Breast epithelium (tissue), 4 donors: ENCODE data around the gene NUP205. TPM values are rescaled to one million over a fixed set of nuclear protein-coding genes. Genes with fewer than 3 reads are reported as not detected.

Source experiments
- DNase-seq, 2 donors: peaks; one replicate each; pipeline ENCODE4 v3.0.0-alpha.2; 2019; ENCODE audit warnings: low spot score in 2 of 2
- H3K27ac ChIP-seq, 2 donors: fragments of 200-600 bp; sonication (generic) in 1 of 2; one replicate each; pipeline ENCODE4 v1.5.1; 2016 to 2019; ENCODE audit warnings: mild to moderate bottlenecking in 1 of 2
- H3K27me3 ChIP-seq, 2 donors: fragments of 200-600 bp; sonication (generic) in 1 of 2; one replicate each; pipeline versions ENCODE4 v1.5.1 to v1.6.0; 2017 to 2019; ENCODE audit warnings: control low read depth in 1 of 2, mild to moderate bottlenecking in 1 of 2
- H3K36me3 ChIP-seq: fragments of 200-600 bp; one replicate; pipeline ENCODE4 v1.5.1; 2019
- H3K4me1 ChIP-seq, 2 donors: fragments of 200-600 bp; sonication (generic); one replicate each; pipeline ENCODE4 v1.5.1; 2016 to 2019; ENCODE audit warnings: control low read depth in 1 of 2
- H3K4me3 ChIP-seq, 3 donors: fragments of 200-600 bp; sonication (generic); 1 replicate in 2 of 3; 2 replicates in 1 of 3; pipeline ENCODE4 v1.5.1; 2016 to 2019; ENCODE audit warnings: mild to moderate bottlenecking in 3 of 3, moderate library complexity in 2 of 3
- H3K9me3 ChIP-seq, 2 donors: fragments of 200-600 bp; sonication (generic) in 1 of 2; one replicate each; pipeline ENCODE4 v1.5.1; 2016 to 2019; ENCODE audit warnings: control low read depth in 1 of 2
- CTCF ChIP-seq, 3 donors: fragments of 450-650 bp; IDR thresholded peaks; one replicate each; pipeline ENCODE4 v1.5.1; 2016 to 2017; ENCODE audit warnings: antibody characterized with exemption in 3 of 3, mild to moderate bottlenecking in 3 of 3, moderate library complexity in 3 of 3
- POLR2A ChIP-seq: fragments of 450-650 bp; IDR thresholded peaks from one replicate; pipeline ENCODE4 v1.6.1; 2016; ENCODE audit warnings: antibody characterized with exemption, mild to moderate bottlenecking, moderate library complexity
- POLR2AphosphoS5 ChIP-seq, 3 donors: sonication (generic); formaldehyde crosslinking; IDR thresholded peaks; one replicate each; pipeline ENCODE4 v1.6.1; 2017; ENCODE audit warnings: antibody characterized with exemption in 3 of 3
- intact Hi-C: fragments of 100-400 bp; cut with DNase I; formaldehyde crosslinking; loops from one replicate; pipeline ENCODE4 v1.15.1; 2023; ENCODE audit warnings: low total_unique reads
- total RNA-seq, 3 donors: library from RNA; depleted of rRNA; stranded (reverse); fragments of >200 nt; gene quantifications; one replicate each; pipeline ENCODE4 v1.1.0, GENCODE V29; 2016

NUP205 gene
- total RNA-seq, 3 donors from 2014 or later = 22.6 to 49.6 (median 44.6) TPM

GRCh38 chr7:135578569-135578968 lies 20.9 kb downstream of the NUP205 start:
- DNase-seq = no peak
- H3K36me3 ChIP-seq = no peaks in the 10 kb centered on the region
- intact Hi-C loops = no loop called here
- no peaks in the 10 kb centered on the region for H3K9me3 ChIP-seq
- no peak for TF ChIP-seq CTCF (IDR thresholded peaks at IDR 0.05)
- TF ChIP-seq POLR2AphosphoS5 (IDR thresholded peaks at IDR 0.05) = no peak
- no peak for TF ChIP-seq POLR2A
- H3K4me3 ChIP-seq = no peak overlapping the region
- H3K27ac ChIP-seq = no peak overlapping the region
- no peaks in the 10 kb centered on the region for H3K4me1 ChIP-seq
- H3K27me3 ChIP-seq = no peaks in the 10 kb centered on the region

- no peak for TF ChIP-seq POLR2AphosphoS5 (IDR thresholded peaks at IDR 0.05)
- no peak for TF ChIP-seq POLR2A
- TF ChIP-seq CTCF (IDR thresholded peaks at IDR 0.05) = no peak
- no peaks in the 10 kb centered on the region for H3K9me3 ChIP-seq
- H3K4me3 ChIP-seq = no peak overlapping the region
- DNase-seq = no peak
- H3K27ac ChIP-seq = no peak overlapping the region
- H3K27me3 ChIP-seq = no peaks in the 10 kb centered on the region
- H3K36me3 ChIP-seq = no peaks in the 10 kb centered on the region
- intact Hi-C loops = no loop called here
- H3K4me1 ChIP-seq = no peaks in the 10 kb centered on the region
Observed at GRCh38 chr7:135584362-135585353, 26.9 kb downstream of the NUP205 start.

- no peaks in the 10 kb centered on the region for H3K27me3 ChIP-seq
- no peaks in the 10 kb centered on the region for H3K9me3 ChIP-seq
- TF ChIP-seq POLR2AphosphoS5 (IDR thresholded peaks at IDR 0.05) = no peak
- no peak for TF ChIP-seq CTCF (IDR thresholded peaks at IDR 0.05)
- no peak for TF ChIP-seq POLR2A
- no peaks in the 10 kb centered on the region for H3K4me1 ChIP-seq
- intact Hi-C loops = no loop called here
- H3K36me3 ChIP-seq = peaks cover 10% of the 10 kb centered on the region
- no peak for DNase-seq
- H3K4me3 ChIP-seq = no peak overlapping the region
- H3K27ac ChIP-seq = no peak overlapping the region
Observed at GRCh38 chr7:135597181-135597925, 39.6 kb downstream of the NUP205 start.

GRCh38 chr7:135597926-135598305 lies 40.2 kb downstream of the NUP205 start:
- H3K4me1 ChIP-seq = no peaks in the 10 kb centered on the region
- intact Hi-C loops = no loop called here
- H3K4me3 ChIP-seq = no peak overlapping the region
- no peaks in the 10 kb centered on the region for H3K9me3 ChIP-seq
- no peak overlapping the region for H3K27ac ChIP-seq
- no peak for TF ChIP-seq POLR2AphosphoS5 (IDR thresholded peaks at IDR 0.05)
- TF ChIP-seq CTCF (IDR thresholded peaks at IDR 0.05) = no peak
- TF ChIP-seq POLR2A = no peak
- no peak for DNase-seq
- H3K27me3 ChIP-seq = no peaks in the 10 kb centered on the region
- H3K36me3 ChIP-seq = peaks cover 9% of the 10 kb centered on the region

- intact Hi-C loops = no loop called here
- no peaks in the 10 kb centered on the region for H3K9me3 ChIP-seq
- no peak overlapping the region for H3K4me3 ChIP-seq
- TF ChIP-seq POLR2AphosphoS5 (IDR thresholded peaks at IDR 0.05) = no peak
- no peak for TF ChIP-seq CTCF (IDR thresholded peaks at IDR 0.05)
- TF ChIP-seq POLR2A = no peak
- no peaks in the 10 kb centered on the region for H3K27me3 ChIP-seq
- no peaks in the 10 kb centered on the region for H3K4me1 ChIP-seq
- H3K27ac ChIP-seq = no peak overlapping the region
- DNase-seq = no peak
- H3K36me3 ChIP-seq = no peaks in the 10 kb centered on the region
Observed at GRCh38 chr7:135599471-135599870, 41.8 kb downstream of the NUP205 start.
